HL-60 (cell line): ENCODE results near the gene VDR.

Experiments
- CTCF ChIP-seq: IDR thresholded peaks from one replicate; pipeline ENCODE4 v1.5.1; 2011; ENCODE audit warnings: low read length, control low read depth, inconsistent platforms; ENCODE audit not compliant: insufficient read depth
- GABPA ChIP-seq: IDR thresholded peaks from 2 replicates; pipeline ENCODE4 v1.6.1; 2012; ENCODE audit warnings: low read depth
- POLR2AphosphoS5 ChIP-seq: IDR thresholded peaks from 2 replicates; pipeline ENCODE4 v1.6.1; 2012; ENCODE audit warnings: low read depth
- REST ChIP-seq: IDR thresholded peaks from 2 replicates; pipeline ENCODE4 v1.6.1; 2012; ENCODE audit warnings: low read depth; ENCODE audit not compliant: insufficient replicate concordance

- TF ChIP-seq CTCF, result no peak
- no peak for TF ChIP-seq GABPA
- no peak for TF ChIP-seq REST
- TF ChIP-seq POLR2AphosphoS5, result no peak
These were observed 8.3 kb upstream of the VDR start for GRCh38 chr12:47913081-47913480.
